GM12878 (cell line): ENCODE data around the gene IL1RL1. TPM values are rescaled to one million over a fixed set of nuclear protein-coding genes. Genes with fewer than 3 reads are reported as not detected.

Experiments
- ATAC-seq: fragments of 200-7000 bp; cut with Tn5 transposase; 3 replicates; pipeline ENCODE4 v1.9.1; 2020; ENCODE audit warnings: mild to moderate bottlenecking, moderate library complexity
- BruUV-seq: library from RNA; stranded (reverse); fragments of 400-500 nt; replicated peaks from 2 replicates; lab custom pipeline; 2021; lab: Mats Ljungman, UMichigan
- CTCF ChIA-PET: fragments of 300-600 bp; sonication (Branson Sonifier 250); formaldehyde crosslinking; extraction: SDS; loops from one replicate; lab custom pipeline; 2021; ENCODE audit warnings: inconsistent platforms; lab: Yijun Ruan, JAX
- POLR2A ChIA-PET: fragments of 350-600 bp; formaldehyde crosslinking; extraction: SDS; loops from one replicate; lab custom pipeline; 2021; ENCODE audit warnings: inconsistent platforms; lab: Charles Lee
- RAD21 ChIA-PET: fragments of 300-600 bp; sonication (Branson Sonifier 250); formaldehyde crosslinking; loops from one replicate; lab custom pipeline; 2023; ENCODE audit warnings: antibody characterized with exemption; ENCODE audit not compliant: unreplicated experiment; lab: Charles Lee
- SMC1A ChIA-PET: fragments of 300-600 bp; sonication (Branson Sonifier 250); formaldehyde crosslinking; loops from one replicate; lab custom pipeline; 2023; ENCODE audit not compliant: unreplicated experiment, uncharacterized antibody; lab: Charles Lee
- DNase-seq: peaks from one replicate; pipeline ENCODE4 v3.0.0-alpha.2; 2011; ENCODE audit warnings: low read depth, low spot score
- FAIRE-seq: peaks from 3 replicates; lab custom pipeline; 2011; peaks lifted over from hg19 to GRCh38; lab: Jason Lieb, UNC
- H2AFZ ChIP-seq: 2 replicates; pipeline ENCODE4 v1.6.0; 2011; ENCODE audit warnings: low read depth, low read length, control low read depth; ENCODE audit not compliant: control insufficient read depth
- H3K27ac ChIP-seq: 2 replicates; pipeline ENCODE4 v1.5.1; 2011; ENCODE audit warnings: control low read depth; ENCODE audit not compliant: control insufficient read depth, insufficient read depth
- H3K27me3 ChIP-seq, 2 experiments: replicated peaks in 1 of 2; 2 replicates each; pipeline versions ENCODE4 v1.6.0 to v1.6.1; 2011; ENCODE audit warnings: low read length in 1 of 2; ENCODE audit not compliant: control insufficient read depth in 2 of 2, insufficient read depth in 2 of 2
- H3K36me3 ChIP-seq, 2 experiments: 2 replicates each; pipeline ENCODE4 v1.5.1; 2011; ENCODE audit warnings: low read length in 1 of 2; ENCODE audit not compliant: control insufficient read depth in 2 of 2, insufficient read depth in 2 of 2
- H3K4me1 ChIP-seq: 2 replicates; pipeline ENCODE4 v1.6.1; 2011; ENCODE audit warnings: mild to moderate bottlenecking, low read length, moderate library complexity, mixed read lengths; ENCODE audit not compliant: control insufficient read depth, insufficient read depth
- H3K4me2 ChIP-seq: 2 replicates; pipeline ENCODE4 v1.6.0; 2011; ENCODE audit warnings: control low read depth; ENCODE audit not compliant: control insufficient read depth, insufficient read depth
- H3K4me3 ChIP-seq: fragments of 200-600 bp; sonication (generic); 2 replicates; pipeline ENCODE4 v1.5.1; 2016
- H3K79me2 ChIP-seq: 2 replicates; pipeline ENCODE4 v1.6.0; 2011; ENCODE audit warnings: low read length; ENCODE audit not compliant: control insufficient read depth, insufficient read depth
- H3K9ac ChIP-seq: 2 replicates; pipeline ENCODE4 v1.8.0; 2011; ENCODE audit warnings: low read length, control low read depth, mixed read lengths; ENCODE audit not compliant: control insufficient read depth, insufficient read depth
- H3K9me3 ChIP-seq: replicated peaks from 3 replicates; pipeline ENCODE4 v1.5.1; 2011; ENCODE audit warnings: mild to moderate bottlenecking, low read length; ENCODE audit not compliant: control insufficient read depth, insufficient read depth
- H4K20me1 ChIP-seq: 2 replicates; pipeline ENCODE4 v1.6.0; 2011; ENCODE audit not compliant: control insufficient read depth, insufficient read depth
- EP300 ChIP-seq, 2 experiments: fragments of 150-350 bp in 1 of 2; IDR thresholded peaks; 2 replicates each; pipeline ENCODE4 v1.6.1; 2011 to 2012; ENCODE audit warnings: low read depth in 2 of 2, low read length in 2 of 2, borderline replicate concordance in 1 of 2, improper control_type of control experiment in 1 of 2, inconsistent platforms in 1 of 2; ENCODE audit not compliant: control insufficient read depth in 1 of 2
- MXI1 ChIP-seq: fragments of 150-350 bp; IDR thresholded peaks from 2 replicates; pipeline ENCODE4 v1.6.1; 2011; ENCODE audit warnings: low read depth, mild to moderate bottlenecking, inconsistent platforms, low read length, improper control_type of control experiment
- POLR2A ChIP-seq: IDR thresholded peaks from 2 replicates; pipeline ENCODE4 v1.6.1; 2011; ENCODE audit warnings: low read depth, mild to moderate bottlenecking, low read length
- POLR2AphosphoS5 ChIP-seq: IDR thresholded peaks from 2 replicates; pipeline ENCODE4 v1.6.1; 2011; ENCODE audit warnings: mild to moderate bottlenecking, low read length, inconsistent platforms
- RUNX3 ChIP-seq: IDR thresholded peaks from 2 replicates; pipeline ENCODE4 v1.6.1; 2012; ENCODE audit warnings: low read length, inconsistent platforms
- WGBS: methylation state at CpG from one replicate; pipeline ENCODE4 v1.1.6; 2016; ENCODE audit warnings: low lambda C conversion rate; ENCODE audit not compliant: insufficient replicate concordance, insufficient coverage; ENCODE audit errors: missing lambda C conversion rate; 5-methylcytosine and 5-hydroxymethylcytosine counted together
- in situ Hi-C: fragments of 300-500 bp; cut with MboI; formaldehyde crosslinking; loops from 9 replicates; pipeline ENCODE4 v1.14.3; 2018; ENCODE audit warnings: mixed read lengths
- intact Hi-C: fragments of 100-400 bp; cut with micrococcal nuclease; formaldehyde crosslinking; loops from one replicate; pipeline ENCODE4 v1.14.2; 2022; ENCODE audit not compliant: unreplicated experiment
- polyA plus RNA-seq, 11 experiments: library from polyadenylated mRNA; depleted of rRNA in 4 of 11; unstranded in 6 of 11; stranded (reverse) in 5 of 11; fragments of >200 nt; fragmentation: Nextera tagmentation in 4 of 11; fragmentation: Illumina TruSeq in 1 of 11; extraction: Ambion mirVana in 4 of 11; extraction: Trizol in 1 of 11; gene quantifications; 1 replicate in 1 of 11; 2 replicates in 10 of 11; pipeline versions ENCODE4 v1.2.1 to v1.2.3, GENCODE V29; 2011 to 2016; ENCODE audit warnings: inconsistent platforms in 2 of 11, missing spikeins in 2 of 11, low read depth in 1 of 11
- total RNA-seq, 4 experiments: library from RNA; depleted of rRNA in 3 of 4; stranded (reverse); fragments of >200 nt in 3 of 4; fragmentation: Illumina TruSeq in 1 of 4; extraction: Trizol in 1 of 4; gene quantifications; 2 replicates each; pipeline versions ENCODE4 v1.2.1 to v1.2.3, GENCODE V29; 2013 to 2021

Gene IL1RL1
- total and polyA plus RNA-seq, 10 of the 15 experiments (the other 5 are each of a cell fraction or from before 2014, with no cell fraction given) = 0.08 to 0.18 TPM; not detected in 8

DNA sequence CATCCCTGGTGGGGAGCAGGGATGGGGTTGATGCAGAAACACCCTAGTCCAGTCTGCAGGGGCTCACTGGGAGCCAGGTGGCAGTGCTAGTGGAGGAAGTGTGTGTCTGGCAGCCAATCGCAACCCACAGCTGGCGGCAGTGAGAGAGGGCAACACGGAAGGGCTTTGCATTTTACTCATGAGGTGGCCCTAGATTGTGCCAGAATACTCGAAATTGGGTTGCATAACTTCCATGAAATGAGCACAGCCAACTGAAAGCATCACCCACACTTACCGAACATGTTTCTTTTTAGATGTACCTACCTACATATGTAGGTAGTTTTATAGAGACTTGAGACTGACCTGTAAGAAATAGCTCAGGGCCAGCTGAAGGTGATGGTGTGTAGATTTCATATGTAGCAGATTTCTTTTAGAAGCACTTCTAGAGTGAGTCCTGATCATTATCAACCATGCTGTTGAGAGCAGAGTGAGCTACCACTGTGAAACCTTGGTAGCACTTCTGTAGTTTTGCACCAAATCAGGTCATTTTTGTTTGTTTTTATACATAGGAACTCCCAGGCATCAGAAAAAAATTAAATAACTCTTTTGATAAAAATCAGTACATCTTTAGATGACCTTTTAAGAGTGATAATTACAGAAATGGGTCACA is 57.2 kb downstream of the IL1RL1 start:
- FAIRE-seq (peak; percentile 38), ATAC-seq (no peak), DNase-seq (no peak)
- peaks cover 10 to 11% of the 10 kb centered on the region in 2 experiments; a peak in 3 of 4 replicates for H3K36me3 ChIP-seq
- ChIA-PET POLR2A (no interaction called here), SMC1A (interaction anchor here (0.8 to 2.8 kb wide), 7 partner anchors 7 to 75 kb away, joined by 3 to 9 read pairs (median 3); no protein-coding TSS in a partner anchor), RAD21 (interaction anchor here (2.1 kb wide), 1 partner anchor 55 kb away, joined by 8 read pairs; no protein-coding TSS in a partner anchor), CTCF (interaction anchor here (0.8 to 1.8 kb wide), 5 partner anchors 10 to 74 kb away, joined by 3 to 7 read pairs (median 3); no protein-coding TSS in a partner anchor)
- H3K4me3 ChIP-seq = no peak overlapping the region
- peaks cover 6% of the 10 kb centered on the region for H3K79me2 ChIP-seq
- no peak overlapping the region for H2AFZ ChIP-seq
- H4K20me1 ChIP-seq = no peaks in the 10 kb centered on the region
- H3K9ac ChIP-seq = peak overlapping the region; percentile 64; the same call in 1 of the 2 replicates
- H3K4me2 ChIP-seq = peak overlapping the region; percentile 81
- intact Hi-C loops = loop anchor here (10.0 kb wide), 1 partner anchor 254 kb away; no protein-coding TSS in a partner anchor
- TF ChIP-seq MXI1 (no peak), POLR2AphosphoS5 (0 out of 2 replicates have a peak, but pooled peaks have one; percentile 17), RUNX3 (peak; percentile 41; the same call in 1 of the 2 replicates), POLR2A (0 out of 2 replicates have a peak, but pooled peaks have one; percentile 30)
- no TSS peak for BruUV-seq
- H3K9me3 ChIP-seq = peaks cover 26% of the 10 kb centered on the region
- H3K27me3 ChIP-seq = no peaks in the 10 kb centered on the region
- 67% methylated on average over 5 of the region's 5 CpGs for WGBS
- peaks cover 20% of the 10 kb centered on the region for H3K4me1 ChIP-seq
- in situ Hi-C loops = loop anchor here (5.0 kb wide), 2 partner anchors 54 to 346 kb away; partner anchors contain the start of gene IL18RAP
- H3K27ac ChIP-seq = peak overlapping the region; percentile 93

DNA sequence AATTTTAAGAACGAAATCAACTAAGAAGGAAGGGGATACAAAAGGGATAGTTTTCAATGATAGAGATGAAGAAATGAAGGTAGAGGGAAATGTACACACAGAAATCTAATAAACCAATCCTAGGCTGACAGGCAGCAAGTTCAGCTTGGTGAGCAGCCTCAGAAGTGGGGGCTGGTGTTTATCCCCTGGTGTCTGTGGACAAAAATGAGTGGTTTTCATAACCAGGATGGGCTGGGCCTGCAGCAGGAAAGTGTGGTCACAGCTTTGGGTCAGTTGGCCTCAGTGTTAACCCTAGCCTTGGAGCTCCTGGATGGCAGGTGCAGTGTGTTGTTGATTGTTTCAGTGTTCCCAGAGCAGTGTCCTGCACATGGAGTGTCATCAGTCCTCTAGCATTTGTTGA is 58.5 kb downstream of the IL1RL1 start:
- H3K4me3 ChIP-seq = no peak overlapping the region
- no peaks in the 10 kb centered on the region for H3K27me3 ChIP-seq
- ChIA-PET POLR2A (no interaction called here), RAD21 (no interaction called here), CTCF (interaction anchor here (1.2 to 1.5 kb wide), 2 partner anchors 47 to 73 kb away, joined by 3 to 4 read pairs; no protein-coding TSS in a partner anchor), SMC1A (interaction anchor here (1.6 to 2.8 kb wide), 2 partner anchors 8 to 11 kb away, joined by 3 to 9 read pairs; no protein-coding TSS in a partner anchor)
- ATAC-seq (no peak), FAIRE-seq (no peak), DNase-seq (no peak)
- no peak overlapping the region for H3K4me2 ChIP-seq
- no peak overlapping the region for H3K27ac ChIP-seq
- no peak overlapping the region for H3K9ac ChIP-seq
- H3K36me3 ChIP-seq = peaks cover 5 to 9% of the 10 kb centered on the region in 2 experiments; a peak in 3 of 4 replicates
- H4K20me1 ChIP-seq = no peaks in the 10 kb centered on the region
- peaks cover 20% of the 10 kb centered on the region for H3K4me1 ChIP-seq
- 16% methylated on average over 1 of the region's 1 CpG for WGBS
- no TSS peak for BruUV-seq
- no peak overlapping the region for H2AFZ ChIP-seq
- TF ChIP-seq RUNX3 (peak; percentile 30; the same call in 1 of the 2 replicates), EP300 (IDR thresholded peaks at IDR 0.05; ENCODE audit: borderline replicate concordance in 1 of 2, control insufficient read depth in 1 of 2, low read depth in 2 of 2, low read length in 2 of 2) (no peak)
- intact Hi-C loops = loop anchor here (10.0 kb wide), 1 partner anchor 255 kb away; no protein-coding TSS in a partner anchor
- H3K9me3 ChIP-seq = peaks cover 15% of the 10 kb centered on the region
- in situ Hi-C loops = loop anchor here (5.0 kb wide), 2 partner anchors 52 to 348 kb away; partner anchors contain the start of gene IL18RAP
- peaks cover 6% of the 10 kb centered on the region for H3K79me2 ChIP-seq
